Left forelimb (tissue), 1 donor: ENCODE results near the gene FUS.
"Not testable (repeated sequence)": the region's sequence is repeated elsewhere in the genome, so short reads cannot be mapped to it uniquely, and the experiment has no call there.

Experiments
- DNase-seq: peaks from one replicate; pipeline ENCODE4 v3.0.0-alpha.2; 2018; ENCODE audit warnings: low spot score

FUS gene

GRCh38 chr16:31179747-31180459 lies at the start of gene FUS:
Gene FUS (plus strand): TSS chr16:31180139. CDS start chr16:31180215, 76 bp downstream.
- peak; percentile 95 for DNase-seq

- DNase-seq: no peak
These were observed 49.5 kb upstream of the FUS start for GRCh38 chr16:31130336-31130891.

- DNase-seq: no peak
These were observed 49.0 kb upstream of the FUS start for GRCh38 chr16:31130899-31131298.

GRCh38 chr16:31131416-31131815 lies 48.5 kb upstream of the FUS start:
- DNase-seq: no peak

GRCh38 chr16:31131841-31132271 lies 48.1 kb upstream of the FUS start:
- no peak for DNase-seq

GRCh38 chr16:31132303-31132979 lies 47.5 kb upstream of the FUS start:
- DNase-seq: no peak

- DNase-seq: no peak
These were observed 46.9 kb upstream of the FUS start for GRCh38 chr16:31133046-31133501.

GRCh38 chr16:31134091-31134571 lies 45.8 kb upstream of the FUS start:
- no peak for DNase-seq

- no peak for DNase-seq
These were observed 45.1 kb upstream of the FUS start for GRCh38 chr16:31134625-31135534.

- no peak for DNase-seq
These were observed 44.2 kb upstream of the FUS start, which contains the start of gene PRSS8 for GRCh38 chr16:31135535-31136286. Gene PRSS8 (minus strand): TSS chr16:31135727. CDS start chr16:31135498, 229 bp downstream.

GRCh38 chr16:31136287-31136662 lies 43.7 kb upstream of the FUS start:
- no peak for DNase-seq

GRCh38 chr16:31136822-31137499 lies 43.0 kb upstream of the FUS start:
- not testable (repeated sequence) for DNase-seq

- DNase-seq: no peak
These were observed 41.0 kb upstream of the FUS start for GRCh38 chr16:31138621-31139578.

- DNase-seq: not testable (repeated sequence)
These were observed 38.9 kb upstream of the FUS start for GRCh38 chr16:31141071-31141469.

- no peak for DNase-seq
These were observed 38.3 kb upstream of the FUS start for GRCh38 chr16:31141489-31142108.

GRCh38 chr16:31142109-31143010 lies 37.6 kb upstream of the FUS start:
- peak; percentile 100 for DNase-seq

GRCh38 chr16:31143011-31143693 lies 36.8 kb upstream of the FUS start:
- DNase-seq: no peak
